Measurements from ENCODE around the gene HTR3B. TPM values are rescaled to one million over a fixed set of nuclear protein-coding genes. Genes with fewer than 3 reads are reported as not detected.
"Not testable (repeated sequence)": the region's sequence is repeated elsewhere in the genome, so short reads cannot be mapped to it uniquely, and the experiment has no call there.

HTR3B gene, protein sequence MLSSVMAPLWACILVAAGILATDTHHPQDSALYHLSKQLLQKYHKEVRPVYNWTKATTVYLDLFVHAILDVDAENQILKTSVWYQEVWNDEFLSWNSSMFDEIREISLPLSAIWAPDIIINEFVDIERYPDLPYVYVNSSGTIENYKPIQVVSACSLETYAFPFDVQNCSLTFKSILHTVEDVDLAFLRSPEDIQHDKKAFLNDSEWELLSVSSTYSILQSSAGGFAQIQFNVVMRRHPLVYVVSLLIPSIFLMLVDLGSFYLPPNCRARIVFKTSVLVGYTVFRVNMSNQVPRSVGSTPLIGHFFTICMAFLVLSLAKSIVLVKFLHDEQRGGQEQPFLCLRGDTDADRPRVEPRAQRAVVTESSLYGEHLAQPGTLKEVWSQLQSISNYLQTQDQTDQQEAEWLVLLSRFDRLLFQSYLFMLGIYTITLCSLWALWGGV
- not detected for total RNA-seq

- no peak for DNase-seq (ENCODE audit: low spot score)
These were observed at the start of gene HTR3B for GRCh38 chr11:113904379-113905101. TSS of gene HTR3B (plus strand) at chr11:113904796. CDS start at chr11:113904934, 138 bp downstream.

DNA sequence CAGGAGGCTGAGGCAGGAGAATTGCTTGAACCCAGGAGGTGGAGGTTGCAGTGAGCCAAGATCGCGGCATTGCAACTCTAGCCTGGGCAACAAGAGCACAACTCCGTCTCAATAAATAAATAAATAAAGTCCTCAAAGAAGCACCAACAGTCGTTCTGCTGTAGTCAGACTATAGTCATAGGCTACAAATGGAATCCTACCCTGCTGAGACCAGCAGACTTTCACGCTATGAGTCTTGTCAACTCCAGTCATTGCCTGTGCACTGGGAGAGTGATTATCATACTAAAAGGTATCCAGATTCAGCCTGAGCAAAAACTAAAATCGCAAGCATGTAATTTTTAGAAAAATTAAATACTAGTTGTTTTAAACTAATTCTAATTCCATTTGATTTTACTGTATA is 48.8 kb upstream of the HTR3B start:
- DNase-seq (ENCODE audit: low spot score) = no peak

- DNase-seq (ENCODE audit: low spot score) = no peak
These were observed 47.4 kb upstream of the HTR3B start for GRCh38 chr11:113856966-113857759.

GRCh38 chr11:113859665-113860064 is 44.9 kb upstream of the HTR3B start:
- no peak for DNase-seq (ENCODE audit: low spot score)

- DNase-seq (ENCODE audit: low spot score) = no peak
These were observed 42.2 kb upstream of the HTR3B start for GRCh38 chr11:113862435-113862834.

DNA sequence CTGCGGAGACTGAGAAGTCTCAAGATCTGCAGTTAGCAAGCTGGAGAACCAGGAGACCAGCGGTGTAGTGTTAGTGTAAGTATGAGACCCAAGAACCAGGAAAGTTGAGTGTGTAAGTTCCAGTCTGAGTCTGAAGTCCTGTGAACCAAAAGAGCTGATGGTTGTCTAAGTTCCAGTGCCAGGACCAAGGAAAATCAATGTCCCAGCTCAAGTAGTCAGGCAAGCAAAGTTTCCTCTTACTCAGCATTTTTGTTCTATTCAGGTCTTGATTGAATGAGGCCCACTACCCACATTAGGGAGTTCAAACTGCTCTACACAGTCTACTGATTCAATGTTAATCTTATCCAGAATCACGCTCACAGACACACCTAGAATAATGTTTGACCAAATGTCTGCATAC is 40.2 kb upstream of the HTR3B start:
- DNase-seq (ENCODE audit: low spot score) = no peak

DNA sequence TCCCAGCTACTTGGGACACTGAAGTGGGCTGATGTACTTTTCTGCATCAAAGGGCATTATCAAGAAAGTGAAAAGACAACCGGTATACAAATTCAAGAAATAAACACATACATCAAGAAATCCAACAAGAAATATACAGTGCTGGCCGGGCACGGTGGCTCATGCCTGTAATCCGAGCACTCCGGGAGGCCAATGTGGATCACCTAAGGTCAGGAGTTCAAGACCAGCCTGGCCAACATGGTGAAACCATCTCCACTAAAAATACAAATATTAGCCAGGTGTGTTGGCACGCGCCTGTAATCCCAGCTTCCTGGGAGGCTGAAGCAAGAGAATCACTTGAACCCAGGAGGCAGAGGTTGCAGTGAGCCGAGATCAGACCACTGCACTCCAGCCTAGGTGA is 38.7 kb upstream of the HTR3B start:
- DNase-seq (ENCODE audit: low spot score) = no peak

DNA sequence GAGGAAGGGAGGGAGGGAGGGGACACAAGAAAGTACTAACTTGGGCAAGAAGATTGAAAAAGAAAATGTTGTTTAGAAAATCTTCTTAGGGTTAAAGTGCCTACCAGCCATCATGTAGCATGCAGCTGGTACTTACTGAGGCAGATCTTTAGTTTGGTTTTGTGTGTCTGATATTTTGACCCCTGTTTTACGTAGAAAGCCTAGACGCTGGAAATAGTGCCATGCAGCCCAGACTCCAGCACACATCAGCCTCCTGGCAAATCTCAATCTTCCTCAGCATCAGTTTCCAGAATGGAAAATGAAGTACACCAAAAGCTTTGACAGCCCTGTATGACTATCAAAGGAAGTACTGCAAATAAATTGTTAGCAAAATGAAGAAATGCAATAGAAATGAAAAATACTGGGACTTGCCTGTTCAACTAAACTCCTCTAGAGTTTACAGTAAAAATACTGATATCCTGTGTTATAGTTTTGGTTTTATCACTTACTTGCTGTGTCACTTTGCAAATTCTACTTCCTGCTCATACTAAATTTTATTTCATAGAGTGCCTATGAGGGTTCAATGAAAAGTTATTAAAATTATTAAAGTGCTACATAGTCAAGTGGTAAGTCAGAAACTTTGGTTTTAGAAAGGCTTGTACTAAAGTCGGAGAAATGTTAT is 36.6 kb upstream of the HTR3B start:
- DNase-seq (ENCODE audit: low spot score) = no peak

- DNase-seq (ENCODE audit: low spot score) = no peak
These were observed 33.3 kb upstream of the HTR3B start for GRCh38 chr11:113871336-113871735.

GRCh38 chr11:113873236-113873626 is 31.4 kb upstream of the HTR3B start:
- DNase-seq (ENCODE audit: low spot score) = no peak

GRCh38 chr11:113874096-113874495 is 30.5 kb upstream of the HTR3B start:
- DNase-seq (ENCODE audit: low spot score) = no peak

DNA sequence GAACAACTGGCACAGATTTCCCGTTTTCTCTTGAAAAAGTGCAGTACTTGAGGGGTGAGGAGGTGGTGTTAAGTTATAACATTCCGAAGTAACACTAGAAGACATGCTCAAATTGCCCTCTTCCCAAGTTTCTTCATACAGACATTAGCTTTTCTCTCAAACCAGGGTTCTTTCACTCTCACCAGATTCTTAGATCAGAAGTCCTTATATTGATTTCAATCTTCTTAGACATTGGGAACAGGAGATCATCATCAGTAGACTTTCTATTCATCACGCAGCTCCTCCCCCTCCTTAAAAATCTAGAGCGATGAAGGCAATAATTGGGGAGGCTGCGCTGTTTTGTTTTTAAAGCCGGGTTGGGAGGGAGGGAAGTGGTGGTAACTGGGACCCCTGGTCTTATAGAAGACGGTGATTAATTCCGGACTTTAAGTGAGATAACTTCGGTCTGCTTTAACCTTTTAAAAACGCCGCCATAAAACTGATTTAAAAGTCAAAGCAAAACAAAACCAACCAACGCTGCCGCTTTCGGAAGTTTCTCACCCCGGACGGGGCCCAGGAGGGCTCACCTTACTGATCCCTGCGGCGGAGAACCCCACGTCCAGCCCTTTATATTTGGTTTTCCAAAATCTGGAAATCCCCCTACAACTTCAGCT is 29.9 kb upstream of the HTR3B start:
- DNase-seq (ENCODE audit: low spot score) = no peak

DNA sequence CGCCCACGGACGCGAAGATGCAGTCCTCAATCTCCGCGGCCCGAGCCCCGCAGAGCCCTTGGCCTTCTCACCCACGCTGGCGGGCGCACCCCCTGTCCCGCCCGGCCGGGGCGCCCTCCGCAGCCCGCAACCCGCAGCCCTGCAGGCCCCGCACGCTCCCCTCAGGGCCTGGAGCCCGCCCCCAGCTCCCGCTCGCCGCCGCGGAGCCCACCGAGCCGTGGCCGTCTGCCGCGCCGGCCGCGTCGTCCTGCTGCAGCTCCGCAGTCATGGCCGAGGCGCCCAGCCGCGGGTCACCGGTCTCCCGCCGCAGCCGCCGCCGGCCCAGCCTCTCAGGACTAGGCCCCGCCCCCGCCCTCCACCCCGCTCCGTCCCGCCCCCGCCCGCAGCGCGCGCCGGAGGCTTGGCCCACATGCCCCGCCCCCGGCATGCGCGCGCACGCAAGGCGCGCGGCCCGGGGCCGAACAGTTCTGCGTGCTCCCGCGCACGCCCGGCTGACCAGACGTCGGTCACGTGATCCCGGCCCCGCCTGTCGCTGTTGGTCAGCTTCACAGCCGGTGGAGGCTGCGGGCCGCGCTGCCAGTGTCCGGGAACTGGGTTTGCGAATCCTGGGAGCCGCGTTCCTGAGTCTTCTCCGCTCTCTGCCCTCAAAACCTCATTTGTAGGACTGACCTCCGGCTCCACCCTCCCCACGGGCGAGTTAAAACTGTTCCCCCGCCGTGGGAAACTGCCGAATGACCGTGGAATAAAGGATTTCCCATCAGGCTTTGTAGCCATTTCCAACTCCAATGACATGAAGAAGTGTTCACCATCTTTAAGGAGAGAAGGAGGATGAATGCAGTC is 29.1 kb upstream of the HTR3B start, which contains the start of gene USP28:
Gene USP28 (minus strand): TSS at position 339 of the 840 bp plus-strand sequence. CDS start 71 bp downstream, at position 268.
- DNase-seq (ENCODE audit: low spot score) = peak; percentile 96

DNA sequence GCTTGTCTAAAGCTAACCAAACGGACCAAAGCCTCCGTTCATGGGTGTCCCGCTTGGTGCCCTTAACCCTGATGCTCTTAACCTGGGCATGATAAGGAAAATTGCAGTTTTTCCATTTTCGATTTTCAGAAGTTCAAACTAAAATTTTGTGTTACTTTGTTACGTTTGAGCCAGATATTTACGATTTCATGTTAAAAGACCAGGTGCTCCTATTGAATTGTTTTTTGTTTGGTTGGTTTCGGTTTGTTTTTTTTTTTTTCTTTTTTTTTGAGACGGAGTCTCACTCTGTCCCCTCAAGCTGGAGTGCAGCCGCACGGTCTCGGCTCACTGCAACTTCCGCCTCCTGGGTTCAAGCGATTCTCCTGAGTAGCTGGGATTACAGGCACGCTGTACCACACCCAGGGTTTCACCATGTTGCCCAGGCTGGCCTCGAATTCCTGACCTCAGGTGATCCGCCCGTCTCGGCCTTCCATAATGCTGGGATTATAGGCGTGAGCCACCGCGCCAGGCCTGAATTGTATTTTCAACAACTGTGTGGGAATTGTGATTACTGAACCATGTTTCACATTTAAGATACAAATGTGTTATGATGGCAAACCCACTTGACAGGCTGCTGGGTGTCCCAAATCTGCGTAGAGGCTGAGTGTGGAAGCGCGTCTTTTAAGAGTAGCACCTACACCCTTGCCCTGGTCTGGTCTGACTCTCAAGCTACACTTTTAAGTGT is 28.4 kb upstream of the HTR3B start:
- no peak for DNase-seq (ENCODE audit: low spot score)

DNA sequence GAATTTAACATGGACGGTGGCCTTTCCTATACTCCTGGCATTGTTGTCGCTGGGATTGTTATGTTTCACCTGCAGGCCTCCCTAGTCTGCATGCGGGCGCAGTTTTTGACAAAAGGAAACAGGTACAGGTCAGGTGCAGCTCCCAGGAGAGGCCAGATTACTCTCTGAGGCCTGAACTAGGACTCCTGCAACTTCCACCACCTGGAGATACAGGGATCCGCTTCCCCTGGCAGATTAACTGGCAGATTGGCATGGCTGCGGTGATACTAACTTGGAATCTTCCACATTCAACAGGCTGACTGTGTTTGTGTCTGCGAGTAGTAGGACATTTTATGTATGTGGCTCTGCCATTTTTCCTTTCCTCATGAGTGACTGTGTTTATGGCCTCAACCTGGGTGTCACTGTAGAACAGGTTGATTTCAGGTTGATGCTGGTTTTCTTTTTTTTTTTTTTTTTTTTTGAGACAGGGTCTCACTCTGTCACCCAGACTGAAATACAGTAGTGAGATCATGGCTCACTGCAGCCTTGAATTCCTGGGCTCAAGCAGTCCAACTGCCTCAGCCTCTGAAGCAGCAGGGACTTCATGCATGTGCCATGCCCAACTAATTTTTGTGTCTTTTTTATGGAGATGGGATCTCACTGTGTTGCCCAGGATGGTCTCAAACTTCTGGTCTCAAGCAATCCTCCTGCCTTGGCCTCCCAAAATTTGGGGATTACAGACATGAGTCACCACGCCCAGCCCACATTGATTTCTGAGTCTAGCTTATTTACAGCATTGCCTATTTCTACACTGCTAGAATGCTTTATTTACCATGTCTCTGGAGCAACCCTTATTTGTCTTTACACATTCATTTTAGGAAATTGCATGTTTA is 27.6 kb upstream of the HTR3B start:
- no peak for DNase-seq (ENCODE audit: low spot score)

GRCh38 chr11:113877670-113878055 is 26.9 kb upstream of the HTR3B start:
- no peak for DNase-seq (ENCODE audit: low spot score)

- DNase-seq (ENCODE audit: low spot score) = not testable (repeated sequence)
These were observed 25.1 kb upstream of the HTR3B start for GRCh38 chr11:113879446-113879845.

GRCh38 chr11:113880971-113881370 is 23.6 kb upstream of the HTR3B start:
- no peak for DNase-seq (ENCODE audit: low spot score)
